Eye (tissue), 1 donor: ENCODE measurements around the gene HES1.
A peak's percentile ranks its signal among the peaks of the same experiment; 100 is the strongest.

Experiments used
- DNase-seq: peaks from one replicate; pipeline ENCODE4 v3.0.0-alpha.2; 2015

Gene HES1

DNA sequence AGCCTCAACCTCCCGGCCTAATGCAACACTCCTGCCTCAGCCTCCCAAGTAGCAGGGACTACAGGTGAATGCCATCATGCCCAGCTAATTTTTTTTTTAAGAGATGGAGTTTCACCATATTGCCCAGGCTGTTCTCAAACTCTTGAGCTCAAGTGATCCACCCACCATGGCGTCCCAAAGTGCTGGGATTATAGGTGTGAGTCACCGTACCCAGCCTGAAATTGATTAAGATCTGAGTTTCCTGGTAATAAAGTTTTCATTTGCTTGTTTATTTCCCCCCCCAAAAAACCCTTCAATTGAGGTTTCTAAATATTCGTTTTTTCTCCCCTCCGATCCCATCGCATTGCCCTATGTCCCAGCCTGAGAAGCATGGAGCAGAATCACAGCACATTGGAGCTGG, 39.0 kb downstream of the HES1 start:
- DNase-seq, result no peak

GRCh38 chr3:194176274-194176991, 40.5 kb downstream of the HES1 start:
- peak; percentile 67 for DNase-seq

GRCh38 chr3:194177141-194177540, 41.2 kb downstream of the HES1 start:
- no peak for DNase-seq

DNA sequence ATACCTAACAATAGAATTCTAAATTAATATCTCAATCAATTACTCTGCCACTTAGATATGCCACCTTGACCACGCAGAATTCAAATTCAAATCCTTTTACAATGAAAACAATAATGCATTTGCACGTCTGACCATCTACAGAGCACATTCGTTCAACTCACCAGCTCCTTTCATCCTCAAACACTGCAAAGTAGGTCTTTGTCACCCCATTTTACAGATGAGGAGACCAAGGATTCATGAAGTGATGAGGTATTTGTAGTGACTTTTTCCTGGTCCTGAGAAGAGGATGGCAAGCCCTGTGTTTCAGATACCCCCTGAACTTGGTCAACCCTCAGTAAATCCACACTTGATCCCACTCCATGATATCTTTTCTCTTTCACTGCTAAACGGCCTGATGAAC, 42.2 kb downstream of the HES1 start:
- DNase-seq, result no peak

DNA sequence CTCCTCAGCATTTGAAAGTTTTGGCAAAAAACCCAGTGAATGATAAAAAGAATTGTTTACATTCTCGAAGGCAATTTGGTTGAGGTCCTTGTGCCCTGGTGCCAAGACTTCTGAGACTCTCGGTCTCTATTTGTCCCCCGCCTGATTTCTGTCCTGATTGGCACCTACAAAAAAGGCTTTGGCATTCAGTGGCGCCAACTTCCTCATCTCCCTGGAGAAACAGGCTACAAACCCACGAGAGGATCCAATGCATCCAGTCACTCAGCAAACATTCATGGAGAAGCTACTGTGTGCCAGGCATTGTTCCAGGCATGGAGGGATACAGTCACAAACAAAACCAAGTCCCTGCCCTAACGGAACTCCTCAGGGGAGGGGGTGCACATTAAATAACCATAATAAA, 42.7 kb downstream of the HES1 start:
- no peak for DNase-seq

GRCh38 chr3:194180570-194180969, 44.6 kb downstream of the HES1 start:
- DNase-seq, result no peak

DNA sequence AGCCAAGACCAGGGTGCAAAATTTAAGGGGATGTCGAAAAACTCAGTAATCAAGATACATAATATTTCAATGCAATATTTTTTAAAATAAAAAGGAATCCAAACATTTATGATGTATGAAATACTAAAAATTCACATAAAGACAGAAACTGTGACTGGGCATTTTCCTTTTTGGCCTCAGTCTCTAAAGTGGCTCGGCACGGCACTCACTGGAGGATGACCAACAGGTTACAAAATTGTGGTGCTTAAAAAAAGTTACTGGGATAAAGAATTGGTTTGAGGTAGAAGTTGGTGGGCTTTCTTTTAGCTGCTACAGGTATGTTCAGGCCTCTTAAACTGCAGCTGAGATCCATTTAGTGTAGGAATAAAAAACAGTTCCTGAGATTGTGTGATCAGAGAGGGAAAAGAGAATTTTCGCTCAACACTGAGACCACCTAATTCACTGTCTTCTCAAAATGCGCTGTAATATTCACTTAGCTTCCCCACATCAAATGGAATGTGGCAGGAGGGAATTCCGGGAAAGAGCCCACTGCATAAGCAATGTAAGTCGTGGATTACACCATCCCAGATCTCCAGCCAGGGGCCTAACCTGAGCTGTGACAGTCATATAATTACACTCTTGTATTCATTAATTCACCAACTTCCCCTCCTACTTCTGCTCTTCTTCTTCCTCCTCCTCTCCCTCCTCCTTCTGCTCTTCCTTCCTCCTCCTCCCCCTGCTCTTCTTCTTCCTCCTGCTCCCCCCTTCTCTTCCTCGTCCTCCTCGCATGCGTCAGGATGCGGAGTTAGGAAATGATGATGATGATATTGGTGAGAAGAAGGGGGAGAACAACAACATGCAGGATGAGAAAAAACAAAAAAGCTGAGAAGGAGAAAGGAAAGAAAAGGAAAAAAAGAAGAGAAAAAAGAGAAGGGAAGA, 45.9 kb downstream of the HES1 start:
- no peak for DNase-seq

DNA sequence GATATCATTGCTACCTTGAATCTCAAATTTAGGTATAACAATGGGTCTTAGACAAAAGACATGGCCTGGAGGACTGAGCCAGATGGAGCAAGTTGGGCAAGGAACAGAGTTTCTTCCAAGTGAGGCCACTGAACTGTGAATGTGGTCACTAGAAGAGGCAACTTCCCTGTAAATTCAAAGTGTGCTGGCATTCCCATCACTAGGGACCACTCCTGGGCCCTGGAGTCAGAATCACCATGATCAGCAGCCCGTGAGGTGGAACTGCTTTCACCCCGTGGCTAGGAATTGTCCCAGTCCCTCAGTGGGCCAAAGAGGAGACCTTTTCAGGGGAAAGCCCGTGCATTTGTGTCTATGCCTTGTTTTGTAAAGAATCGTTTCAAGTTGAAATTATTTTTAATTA, 47.3 kb downstream of the HES1 start:
- DNase-seq, result no peak

DNA sequence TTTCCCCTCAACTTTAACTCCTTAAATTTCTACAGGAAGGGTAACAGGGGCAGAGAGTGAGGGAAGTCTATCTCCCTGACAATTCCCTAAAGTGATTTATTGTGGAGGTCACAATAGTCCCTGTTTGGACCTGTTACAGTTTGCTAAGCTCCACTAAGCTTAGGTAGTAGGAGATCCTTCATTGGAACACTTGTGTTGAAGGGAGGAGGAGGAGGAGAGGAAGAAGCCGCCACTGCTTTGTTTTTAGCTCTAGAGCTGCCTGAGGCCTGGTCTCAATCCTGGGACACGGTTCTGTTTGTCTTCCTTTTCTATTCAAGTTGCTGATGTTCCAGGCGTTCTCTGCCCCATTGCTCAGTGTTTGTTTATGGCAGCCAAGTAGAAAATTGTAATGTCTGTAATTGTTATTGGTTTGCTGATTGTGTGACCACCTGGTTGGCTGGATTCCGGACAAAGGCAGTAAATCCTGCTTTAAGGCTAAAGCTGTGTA, 48.4 kb downstream of the HES1 start:
- no peak for DNase-seq

DNA sequence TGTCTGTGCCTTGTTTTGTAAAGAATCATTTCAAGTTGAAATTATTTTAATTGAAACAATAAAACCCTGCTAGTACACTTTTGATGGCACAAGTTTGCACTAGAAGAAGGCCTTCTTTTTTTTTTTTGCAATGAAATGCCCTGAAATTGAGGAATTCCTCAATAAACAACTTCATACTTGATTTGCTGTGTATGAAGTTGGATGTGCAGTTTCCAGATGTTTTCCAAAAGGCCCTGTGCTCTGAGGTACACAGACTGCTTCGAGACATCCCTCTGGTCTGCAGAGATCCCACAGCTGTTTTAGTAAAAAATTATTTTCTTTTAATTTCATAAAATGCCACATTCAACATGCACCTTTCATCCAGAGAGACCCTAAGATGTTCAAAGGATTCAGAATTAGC, 48.9 kb downstream of the HES1 start:
- no peak for DNase-seq

- DNase-seq, result no peak
Observed at GRCh38 chr3:194185221-194185620, 49.3 kb downstream of the HES1 start.

DNA sequence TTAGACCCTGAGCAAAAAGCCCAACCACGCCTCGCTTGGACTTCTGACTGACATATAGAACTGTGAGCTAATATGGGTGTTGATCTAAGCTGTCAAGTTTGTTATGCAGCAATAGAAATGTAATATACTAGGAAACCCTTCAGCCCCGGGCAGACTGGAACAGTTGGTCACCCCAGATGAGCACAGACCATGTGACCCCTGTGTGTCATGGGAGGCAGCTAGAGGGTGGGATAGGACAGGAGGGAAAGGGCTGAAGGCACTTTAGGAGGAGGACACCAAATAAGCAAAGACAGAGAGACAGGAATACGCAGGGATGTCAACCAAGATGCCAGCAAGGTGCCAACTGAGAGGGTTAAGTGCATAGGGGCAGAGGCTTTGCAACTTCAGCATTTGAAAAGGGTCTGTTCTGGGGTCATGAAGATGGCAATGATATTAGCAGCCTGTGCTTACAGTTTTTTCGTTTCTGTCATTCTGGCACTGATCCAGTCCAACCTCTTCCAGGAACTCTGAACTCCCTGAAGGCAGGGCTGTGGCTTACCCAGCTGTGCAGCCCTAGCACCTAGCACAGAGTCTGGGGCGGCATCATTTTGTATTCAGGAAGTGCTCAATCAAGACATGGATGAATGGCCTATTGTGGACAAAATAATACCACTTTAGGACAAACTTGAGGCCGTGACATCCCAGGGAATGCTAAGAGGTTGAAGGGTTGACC, 51.4 kb downstream of the HES1 start:
- no peak for DNase-seq
